Body of pancreas (tissue), 4 donors: ENCODE measurements around the gene SRSF7. TPM values are rescaled to one million over a fixed set of nuclear protein-coding genes. Genes with fewer than 3 reads are reported as not detected.
A peak's percentile ranks its signal among the peaks of the same experiment; 100 is the strongest.
"Not testable (repeated sequence)": the region's sequence is repeated elsewhere in the genome, so short reads cannot be mapped to it uniquely, and the experiment has no call there.

Experiments used
- ATAC-seq: fragments of 150-250 bp; one replicate; pipeline ENCODE4 v1.9.1; 2016
- DNase-seq, 4 donors: peaks; one replicate each; pipeline ENCODE4 v3.0.0-alpha.2; 2019
- H3K27ac ChIP-seq, 4 donors: fragments of 200-600 bp; sonication (generic); 1 replicate in 3 of 4; 2 replicates in 1 of 4; pipeline versions ENCODE4 v1.5.1 to v1.6.1; 2016 to 2019; ENCODE audit warnings: mild to moderate bottlenecking in 1 of 4, mixed read lengths in 1 of 4, moderate library complexity in 1 of 4
- H3K27me3 ChIP-seq, 2 donors: fragments of 200-600 bp; sonication (generic); one replicate each; pipeline ENCODE4 v1.6.0; 2016; ENCODE audit warnings: mild to moderate bottlenecking in 1 of 2
- H3K36me3 ChIP-seq, 2 donors: fragments of 200-600 bp; sonication (generic); replicated peaks in 1 of 2; 2 replicates each; pipeline ENCODE4 v1.5.1; 2016; ENCODE audit warnings: low read depth in 2 of 2; ENCODE audit not compliant: insufficient read depth in 1 of 2
- H3K4me1 ChIP-seq: fragments of 200-600 bp; sonication (generic); one replicate; pipeline ENCODE4 v1.6.0; 2016
- H3K4me3 ChIP-seq, 2 donors: fragments of 200-600 bp; sonication (generic); 1 replicate in 1 of 2; 2 replicates in 1 of 2; pipeline ENCODE4 v1.5.1; 2016 to 2019
- H3K9me3 ChIP-seq, 3 donors: fragments of 200-600 bp; sonication (generic); 1 replicate in 2 of 3; 2 replicates in 1 of 3; pipeline ENCODE4 v1.5.1; 2016
- POLR2A ChIP-seq, 3 donors: fragments of 450-650 bp; IDR thresholded peaks; one replicate each; pipeline ENCODE4 v1.6.1; 2016; ENCODE audit warnings: antibody characterized with exemption in 3 of 3, mild to moderate bottlenecking in 2 of 3
- WGBS, 2 donors: methylation state at CpG; one replicate each; pipeline ENCODE4 v1.1.5; 2017; 5-methylcytosine and 5-hydroxymethylcytosine counted together
- intact Hi-C: fragments of 100-400 bp; cut with DNase I; formaldehyde crosslinking; loops from one replicate; pipeline ENCODE4 v1.15.1; 2023
- total RNA-seq, 2 donors: library from RNA; depleted of rRNA; stranded (reverse); fragments of >200 nt; gene quantifications; one replicate each; pipeline ENCODE4 v1.1.0, GENCODE V29; 2016
- TF ChIP-seq, protein P1 (sequence below), 7 experiments: fragments of 450-650 bp in 4 of 7; fragments of 200-600 bp in 3 of 7; sonication (generic) in 3 of 7; IDR thresholded peaks; one replicate each; pipeline ENCODE4 v1.5.1; 2016 to 2019; ENCODE audit warnings: antibody characterized with exemption in 7 of 7

Gene SRSF7
- total RNA-seq, 2 donors from 2014 or later: 55.8 to 68.2 TPM

DNA sequence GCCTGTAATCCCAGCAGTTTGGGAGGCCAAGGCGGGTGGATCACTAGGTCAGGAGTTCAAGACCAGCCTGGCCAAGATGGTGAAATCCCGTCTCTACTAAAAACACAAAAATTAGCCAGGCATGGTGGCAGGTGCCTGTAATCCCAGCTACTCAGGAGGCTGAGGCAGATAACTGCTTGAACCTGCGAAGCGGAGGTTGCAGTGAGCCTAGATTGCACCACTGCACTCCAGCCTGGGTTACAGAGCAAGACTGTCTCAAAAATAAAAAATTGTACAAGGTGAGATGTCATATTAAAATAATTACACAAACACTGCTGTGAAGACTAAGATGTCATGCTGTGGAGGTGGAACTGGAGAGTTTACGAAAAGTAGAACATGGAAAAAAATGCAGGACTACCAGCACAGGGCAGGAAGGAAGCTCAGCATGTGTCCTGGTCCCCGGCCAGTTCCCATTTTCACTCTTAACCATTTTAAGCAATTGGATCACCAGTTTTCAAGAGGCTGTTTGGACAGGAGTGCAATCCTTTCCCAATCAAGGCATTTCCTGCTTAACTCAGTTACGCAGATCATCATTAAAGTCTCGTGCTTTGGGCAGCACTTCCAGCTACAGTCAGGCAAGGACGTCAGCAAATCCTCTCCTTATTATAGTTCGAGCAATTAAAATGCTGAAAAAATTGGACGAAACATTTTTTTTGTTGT lies 14.0 kb downstream of the SRSF7 start:
- H3K27ac ChIP-seq, H3K36me3 ChIP-seq, ATAC-seq, H3K9me3 ChIP-seq, H3K4me3 ChIP-seq, H3K27me3 ChIP-seq, intact Hi-C loops: not testable (repeated sequence)
- H3K4me1 ChIP-seq: peaks cover 27% of the 10 kb centered on the region
- peak in 1 of 3 donors; percentile 7 for TF ChIP-seq POLR2A (IDR thresholded peaks at IDR 0.05)
- WGBS, 2 donors: 75 to 95% methylated on average over 11 of the region's 11 CpGs
- DNase-seq: peak in 2 of 4 donors; percentile 26 to 68

DNA sequence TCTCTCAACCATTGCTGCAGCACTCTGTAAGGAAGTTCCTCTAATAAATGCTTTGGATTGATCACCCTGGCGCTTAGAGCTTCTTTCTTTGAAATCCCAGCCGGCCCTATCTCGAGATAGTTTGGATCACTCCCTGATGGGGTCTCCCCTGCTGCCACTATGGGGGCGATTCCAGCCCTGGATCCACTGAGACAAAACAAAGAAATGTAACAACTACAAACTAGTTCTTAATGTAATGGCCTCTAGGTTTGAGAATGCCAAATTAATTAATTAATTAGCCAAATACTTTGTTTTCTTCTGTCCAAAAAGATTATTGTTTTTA lies 15.2 kb downstream of the SRSF7 start:
- TF ChIP-seq, protein P1, sequence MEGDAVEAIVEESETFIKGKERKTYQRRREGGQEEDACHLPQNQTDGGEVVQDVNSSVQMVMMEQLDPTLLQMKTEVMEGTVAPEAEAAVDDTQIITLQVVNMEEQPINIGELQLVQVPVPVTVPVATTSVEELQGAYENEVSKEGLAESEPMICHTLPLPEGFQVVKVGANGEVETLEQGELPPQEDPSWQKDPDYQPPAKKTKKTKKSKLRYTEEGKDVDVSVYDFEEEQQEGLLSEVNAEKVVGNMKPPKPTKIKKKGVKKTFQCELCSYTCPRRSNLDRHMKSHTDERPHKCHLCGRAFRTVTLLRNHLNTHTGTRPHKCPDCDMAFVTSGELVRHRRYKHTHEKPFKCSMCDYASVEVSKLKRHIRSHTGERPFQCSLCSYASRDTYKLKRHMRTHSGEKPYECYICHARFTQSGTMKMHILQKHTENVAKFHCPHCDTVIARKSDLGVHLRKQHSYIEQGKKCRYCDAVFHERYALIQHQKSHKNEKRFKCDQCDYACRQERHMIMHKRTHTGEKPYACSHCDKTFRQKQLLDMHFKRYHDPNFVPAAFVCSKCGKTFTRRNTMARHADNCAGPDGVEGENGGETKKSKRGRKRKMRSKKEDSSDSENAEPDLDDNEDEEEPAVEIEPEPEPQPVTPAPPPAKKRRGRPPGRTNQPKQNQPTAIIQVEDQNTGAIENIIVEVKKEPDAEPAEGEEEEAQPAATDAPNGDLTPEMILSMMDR (IDR thresholded peaks at IDR 0.05): no peak
- TF ChIP-seq POLR2A (IDR thresholded peaks at IDR 0.05): no peak
- Histone ChIP-seq H3K9me3 (no peaks in the 10 kb centered on the region), H3K27ac (peak overlapping the region in 1 of 4 donors; percentile 15), H3K27me3 (no peaks in the 10 kb centered on the region), H3K4me3 (no peak overlapping the region), H3K36me3 (no peaks in the 10 kb centered on the region), H3K4me1 (peaks cover 27% of the 10 kb centered on the region)
- ATAC-seq: peak; percentile 40
- 45 to 73% methylated on average over 4 of the region's 4 CpGs for WGBS, 2 donors
- intact Hi-C loops: no loop called here
- DNase-seq: no peak

GRCh38 chr2:38734299-38735058 lies 16.7 kb downstream of the SRSF7 start:
- Histone ChIP-seq H3K36me3 (no peaks in the 10 kb centered on the region), H3K9me3 (no peaks in the 10 kb centered on the region), H3K4me3 (no peak overlapping the region), H3K4me1 (peaks cover 27% of the 10 kb centered on the region), H3K27me3 (no peaks in the 10 kb centered on the region), H3K27ac (peak overlapping the region in 1 of 4 donors; percentile 43)
- DNase-seq (no peak), ATAC-seq (no peak)
- 70 to 79% methylated on average over 9 of the region's 9 CpGs for WGBS, 2 donors
- intact Hi-C loops: no loop called here
- TF ChIP-seq, protein P1 (IDR thresholded peaks at IDR 0.05): no peak
- no peak for TF ChIP-seq POLR2A (IDR thresholded peaks at IDR 0.05)

GRCh38 chr2:38733300-38733971 lies 17.7 kb downstream of the SRSF7 start:
- no peaks in the 10 kb centered on the region for H3K9me3 ChIP-seq
- WGBS, 2 donors: 25 to 33% methylated on average over 6 of the region's 6 CpGs
- H3K4me1 ChIP-seq: peaks cover 27% of the 10 kb centered on the region
- no peaks in the 10 kb centered on the region for H3K36me3 ChIP-seq
- H3K4me3 ChIP-seq: no peak overlapping the region
- ATAC-seq: peak; percentile 51
- TF ChIP-seq, protein P1 (IDR thresholded peaks at IDR 0.05): no peak
- no peak for TF ChIP-seq POLR2A (IDR thresholded peaks at IDR 0.05)
- peak overlapping the region in 1 of 4 donors; percentile 34 for H3K27ac ChIP-seq
- intact Hi-C loops: no loop called here
- DNase-seq: peak in 1 of 4 donors; percentile 38
- H3K27me3 ChIP-seq: no peaks in the 10 kb centered on the region

DNA sequence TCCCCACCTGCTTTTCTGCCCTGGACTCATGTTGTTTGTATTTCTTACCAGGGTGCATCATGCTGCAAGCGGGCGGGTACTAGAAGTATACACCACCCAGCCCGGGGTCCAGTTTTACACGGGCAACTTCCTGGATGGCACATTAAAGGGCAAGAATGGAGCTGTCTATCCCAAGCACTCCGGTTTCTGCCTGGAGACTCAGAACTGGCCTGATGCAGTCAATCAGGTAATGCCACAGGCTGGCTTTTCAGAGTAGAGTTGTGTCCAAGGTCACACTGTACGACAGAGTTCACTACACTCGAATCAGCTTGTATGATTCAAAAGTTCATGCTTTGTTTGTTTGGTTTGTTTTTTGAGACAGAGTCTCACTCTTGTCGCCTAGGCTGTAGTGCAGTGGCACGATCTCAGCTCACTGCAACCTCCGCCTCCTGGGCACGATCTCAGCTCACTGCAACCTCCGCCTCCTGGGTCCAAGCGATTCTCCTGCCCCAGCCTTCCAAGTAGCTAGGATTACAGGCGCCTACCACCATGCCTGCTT lies 19.4 kb downstream of the SRSF7 start:
- H3K27ac ChIP-seq: no peak overlapping the region
- no peak for TF ChIP-seq POLR2A (IDR thresholded peaks at IDR 0.05)
- TF ChIP-seq, protein P1 (IDR thresholded peaks at IDR 0.05): no peak
- ATAC-seq (no peak), DNase-seq (no peak)
- intact Hi-C loops: no loop called here
- no peaks in the 10 kb centered on the region for H3K27me3 ChIP-seq
- WGBS, 2 donors: 81% methylated on average over 14 of the region's 14 CpGs
- H3K9me3 ChIP-seq: no peaks in the 10 kb centered on the region
- H3K4me3 ChIP-seq: no peak overlapping the region
- H3K4me1 ChIP-seq: peaks cover 27% of the 10 kb centered on the region
- H3K36me3 ChIP-seq: no peaks in the 10 kb centered on the region
